Measurements from ENCODE around the gene VMP1.
"Not testable (repeated sequence)": the region's sequence is repeated elsewhere in the genome, so short reads cannot be mapped to it uniquely, and the experiment has no call there.

Gene VMP1

GRCh38 chr17:59853919-59854729 lies 146.7 kb downstream of the VMP1 start:
- DNase-seq (ENCODE audit: extremely low read depth in 1 of 2, low read depth in 1 of 2): not testable (repeated sequence)

GRCh38 chr17:59856859-59857794 lies 149.7 kb downstream of the VMP1 start:
- no peak for DNase-seq (ENCODE audit: extremely low read depth in 1 of 2, low read depth in 1 of 2)

- no peak for DNase-seq (ENCODE audit: extremely low read depth in 1 of 2, low read depth in 1 of 2)
Observed at GRCh38 chr17:59858167-59858816, 150.8 kb downstream of the VMP1 start.

- DNase-seq (ENCODE audit: extremely low read depth in 1 of 2, low read depth in 1 of 2): no peak
Observed at GRCh38 chr17:59858932-59859331, 151.5 kb downstream of the VMP1 start.

GRCh38 chr17:59859444-59860025 lies 152.1 kb downstream of the VMP1 start:
- DNase-seq (ENCODE audit: extremely low read depth in 1 of 2, low read depth in 1 of 2): no peak

- DNase-seq (ENCODE audit: extremely low read depth in 1 of 2, low read depth in 1 of 2): no peak
Observed at GRCh38 chr17:59863616-59864015, 156.2 kb downstream of the VMP1 start.

GRCh38 chr17:59869941-59870218 lies 162.4 kb downstream of the VMP1 start:
- no peak for DNase-seq (ENCODE audit: extremely low read depth in 1 of 2, low read depth in 1 of 2)

GRCh38 chr17:59870482-59870881 lies 163.0 kb downstream of the VMP1 start:
- no peak for DNase-seq (ENCODE audit: extremely low read depth in 1 of 2, low read depth in 1 of 2)

GRCh38 chr17:59872351-59872750 lies 164.9 kb downstream of the VMP1 start:
- no peak for DNase-seq (ENCODE audit: extremely low read depth in 1 of 2, low read depth in 1 of 2)

- DNase-seq (ENCODE audit: extremely low read depth in 1 of 2, low read depth in 1 of 2): not testable (repeated sequence)
Observed at GRCh38 chr17:59873414-59873813, 166.0 kb downstream of the VMP1 start.

GRCh38 chr17:59874376-59874775 lies 166.9 kb downstream of the VMP1 start:
- no peak for DNase-seq (ENCODE audit: extremely low read depth in 1 of 2, low read depth in 1 of 2)

GRCh38 chr17:59876107-59876506 lies 168.7 kb downstream of the VMP1 start:
- DNase-seq (ENCODE audit: extremely low read depth in 1 of 2, low read depth in 1 of 2): no peak

- no peak for DNase-seq (ENCODE audit: extremely low read depth in 1 of 2, low read depth in 1 of 2)
Observed at GRCh38 chr17:59877965-59878364, 170.5 kb downstream of the VMP1 start.

GRCh38 chr17:59878624-59879023 lies 171.2 kb downstream of the VMP1 start:
- no peak for DNase-seq (ENCODE audit: extremely low read depth in 1 of 2, low read depth in 1 of 2)

- DNase-seq (ENCODE audit: extremely low read depth in 1 of 2, low read depth in 1 of 2): no peak
Observed at GRCh38 chr17:59884861-59885260, 177.4 kb downstream of the VMP1 start.

GRCh38 chr17:59888145-59888750 lies 180.8 kb downstream of the VMP1 start:
- no peak for DNase-seq (ENCODE audit: extremely low read depth in 1 of 2, low read depth in 1 of 2)

- no peak for DNase-seq (ENCODE audit: extremely low read depth in 1 of 2, low read depth in 1 of 2)
Observed at GRCh38 chr17:59890720-59891119, 183.3 kb downstream of the VMP1 start.
